HFF-Myc (cell line): ENCODE measurements around the gene RBM38.
"Not testable (repeated sequence)": the region's sequence is repeated elsewhere in the genome, so short reads cannot be mapped to it uniquely, and the experiment has no call there.

Source experiments
- DNase-seq: peaks from one replicate; pipeline ENCODE4 v3.0.0-alpha.2; 2011; ENCODE audit warnings: low read depth; ENCODE audit errors: extremely low read depth
- H3K4me3 ChIP-seq: replicated peaks from 2 replicates; pipeline ENCODE4 v1.5.1; 2011; ENCODE audit warnings: low read depth, mild to moderate bottlenecking, control low read depth, low read length
- TF ChIP-seq, protein P1 (sequence below): IDR thresholded peaks from 2 replicates; pipeline ENCODE4 v1.5.1; 2012; ENCODE audit warnings: mild to moderate bottlenecking, low read depth, low read length, control low read depth; ENCODE audit errors: missing control alignments

The RBM38 gene

DNA sequence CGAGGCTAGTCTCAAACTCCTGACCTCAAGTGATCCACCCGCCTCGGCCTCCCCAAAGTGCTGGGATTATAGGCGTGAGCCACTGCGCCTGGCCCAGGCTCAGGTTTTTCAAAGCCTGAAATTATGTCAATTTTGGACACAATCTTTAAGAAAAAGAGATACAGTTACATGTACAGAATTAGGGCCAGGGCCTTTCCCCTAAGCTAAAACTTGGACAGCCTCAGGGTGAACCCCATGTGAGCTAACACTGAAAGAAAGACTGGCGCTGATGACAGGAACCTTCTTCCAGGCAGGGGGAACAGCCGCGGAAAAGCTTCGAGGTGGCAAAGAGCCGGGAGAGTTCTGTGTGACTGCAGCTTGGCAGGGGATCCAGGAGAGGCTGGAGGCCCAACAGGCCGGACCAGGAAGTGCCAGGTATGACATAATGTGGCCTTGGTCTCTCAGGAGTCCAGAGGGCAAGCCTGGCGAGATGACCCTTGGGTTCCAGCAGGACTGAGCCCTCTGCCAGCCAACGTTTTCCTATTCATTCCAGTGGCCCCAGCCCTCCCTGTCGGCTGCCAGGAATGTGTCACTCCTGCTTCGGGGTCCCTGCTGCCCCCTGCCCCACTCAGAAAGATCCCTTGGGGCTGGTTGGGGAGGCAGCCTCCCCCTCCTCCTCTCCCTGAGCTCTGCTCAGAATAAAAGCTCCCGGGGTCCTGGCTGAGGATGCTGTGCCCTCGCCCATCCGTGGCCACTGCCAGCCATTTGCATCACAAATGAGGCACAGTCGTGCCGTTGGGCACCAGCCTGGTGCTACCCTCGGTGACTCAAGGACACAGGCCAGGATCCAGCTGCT is 37.3 kb downstream of the RBM38 start:
- DNase-seq, result no peak
- H3K4me3 ChIP-seq, result no peak overlapping the region
- TF ChIP-seq, protein P1, sequence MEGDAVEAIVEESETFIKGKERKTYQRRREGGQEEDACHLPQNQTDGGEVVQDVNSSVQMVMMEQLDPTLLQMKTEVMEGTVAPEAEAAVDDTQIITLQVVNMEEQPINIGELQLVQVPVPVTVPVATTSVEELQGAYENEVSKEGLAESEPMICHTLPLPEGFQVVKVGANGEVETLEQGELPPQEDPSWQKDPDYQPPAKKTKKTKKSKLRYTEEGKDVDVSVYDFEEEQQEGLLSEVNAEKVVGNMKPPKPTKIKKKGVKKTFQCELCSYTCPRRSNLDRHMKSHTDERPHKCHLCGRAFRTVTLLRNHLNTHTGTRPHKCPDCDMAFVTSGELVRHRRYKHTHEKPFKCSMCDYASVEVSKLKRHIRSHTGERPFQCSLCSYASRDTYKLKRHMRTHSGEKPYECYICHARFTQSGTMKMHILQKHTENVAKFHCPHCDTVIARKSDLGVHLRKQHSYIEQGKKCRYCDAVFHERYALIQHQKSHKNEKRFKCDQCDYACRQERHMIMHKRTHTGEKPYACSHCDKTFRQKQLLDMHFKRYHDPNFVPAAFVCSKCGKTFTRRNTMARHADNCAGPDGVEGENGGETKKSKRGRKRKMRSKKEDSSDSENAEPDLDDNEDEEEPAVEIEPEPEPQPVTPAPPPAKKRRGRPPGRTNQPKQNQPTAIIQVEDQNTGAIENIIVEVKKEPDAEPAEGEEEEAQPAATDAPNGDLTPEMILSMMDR, result no peak

DNA sequence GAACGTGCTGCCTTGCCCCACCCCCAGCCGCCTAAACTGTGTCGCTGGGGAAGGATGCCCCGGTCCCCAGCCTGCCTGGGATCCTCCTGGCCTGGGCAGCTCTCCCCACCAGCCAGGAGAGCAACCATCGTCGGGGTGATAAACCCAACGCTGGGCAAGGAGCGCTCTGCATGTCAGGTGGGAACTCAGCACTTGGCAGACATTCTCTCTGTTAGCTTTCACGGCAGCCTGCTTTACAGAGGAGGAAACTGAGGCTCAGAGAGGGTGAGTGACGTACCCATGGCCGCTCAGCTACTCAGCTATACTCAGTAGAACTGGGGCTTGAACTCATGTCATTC is 37.9 kb downstream of the RBM38 start:
- no peak for DNase-seq
- TF ChIP-seq, protein P1, result no peak
- H3K4me3 ChIP-seq, result no peak overlapping the region

- DNase-seq, result no peak
- H3K4me3 ChIP-seq, result no peak overlapping the region
- TF ChIP-seq, protein P1, result no peak
These were observed 38.5 kb downstream of the RBM38 start for GRCh38 chr20:57429580-57430200.

DNA sequence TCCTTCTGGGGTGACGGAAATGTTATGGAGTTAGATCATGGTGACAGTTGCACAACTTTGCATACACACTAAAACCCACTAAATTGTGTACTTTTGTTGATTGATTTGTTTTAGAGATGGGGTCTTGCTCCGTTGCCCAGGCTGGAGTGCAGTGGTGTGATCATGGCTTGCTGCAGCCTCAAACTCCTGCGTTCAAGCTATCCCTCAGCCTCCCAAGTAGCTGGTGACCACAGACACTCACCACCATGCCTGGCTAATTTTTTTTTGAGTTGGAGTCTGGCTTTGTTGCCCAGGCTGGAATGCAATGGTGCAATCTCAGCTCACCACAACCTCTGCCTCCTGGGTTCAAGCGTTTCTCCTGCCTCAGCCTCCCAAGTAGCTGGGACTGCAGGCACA is 39.0 kb downstream of the RBM38 start:
- DNase-seq, H3K4me3 ChIP-seq: not testable (repeated sequence)

DNA sequence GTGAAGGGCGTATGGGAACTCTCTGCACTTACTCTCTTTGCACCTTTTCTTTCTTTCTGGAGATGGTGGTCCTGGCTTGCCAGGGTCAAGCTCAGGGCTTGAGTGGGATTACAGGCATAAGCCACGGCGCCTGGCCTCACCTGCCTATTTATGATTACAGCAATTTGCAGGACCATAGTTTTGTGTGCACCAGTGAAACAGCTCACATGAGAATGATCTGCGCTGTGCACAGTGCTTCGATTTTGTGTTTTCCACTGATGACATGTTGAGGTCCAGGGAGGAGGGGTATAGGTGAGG is 40.3 kb downstream of the RBM38 start:
- TF ChIP-seq, protein P1, result no peak
- no peak overlapping the region for H3K4me3 ChIP-seq
- DNase-seq, result no peak

GRCh38 chr20:57432480-57432861 is 41.3 kb downstream of the RBM38 start:
- no peak overlapping the region for H3K4me3 ChIP-seq
- no peak for DNase-seq
- TF ChIP-seq, protein P1, result no peak

- DNase-seq, result no peak
- TF ChIP-seq, protein P1, result no peak
- H3K4me3 ChIP-seq, result no peak overlapping the region
These were observed 41.8 kb downstream of the RBM38 start for GRCh38 chr20:57432862-57433491.
